ENCODE results near the gene NFATC1.

The NFATC1 gene

DNA sequence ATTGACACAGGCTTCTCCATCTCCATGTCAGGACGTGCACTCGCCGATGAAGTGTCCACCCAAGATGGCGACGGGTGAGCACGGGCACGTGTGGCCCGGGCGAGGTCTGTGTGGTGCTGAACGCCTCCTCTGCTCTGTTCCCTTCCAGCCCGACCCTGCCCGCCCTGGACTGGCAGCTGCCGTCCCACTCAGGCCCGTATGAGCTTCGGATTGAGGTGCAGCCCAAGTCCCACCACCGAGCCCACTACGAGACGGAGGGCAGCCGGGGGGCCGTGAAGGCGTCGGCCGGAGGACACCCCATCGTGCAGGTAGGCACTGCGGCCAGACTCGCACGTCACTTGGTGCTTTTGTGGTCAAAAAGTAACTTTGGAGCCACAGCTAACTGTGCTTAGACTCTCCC, 37.7 kb downstream of the NFATC1 start:
- ATAC-seq = no peak
- TF ChIP-seq TOX (CRISPR knock-in tag; IDR thresholded peaks at IDR 0.05; ENCODE audit: borderline replicate concordance) = no peak
- TF ChIP-seq, protein P1, sequence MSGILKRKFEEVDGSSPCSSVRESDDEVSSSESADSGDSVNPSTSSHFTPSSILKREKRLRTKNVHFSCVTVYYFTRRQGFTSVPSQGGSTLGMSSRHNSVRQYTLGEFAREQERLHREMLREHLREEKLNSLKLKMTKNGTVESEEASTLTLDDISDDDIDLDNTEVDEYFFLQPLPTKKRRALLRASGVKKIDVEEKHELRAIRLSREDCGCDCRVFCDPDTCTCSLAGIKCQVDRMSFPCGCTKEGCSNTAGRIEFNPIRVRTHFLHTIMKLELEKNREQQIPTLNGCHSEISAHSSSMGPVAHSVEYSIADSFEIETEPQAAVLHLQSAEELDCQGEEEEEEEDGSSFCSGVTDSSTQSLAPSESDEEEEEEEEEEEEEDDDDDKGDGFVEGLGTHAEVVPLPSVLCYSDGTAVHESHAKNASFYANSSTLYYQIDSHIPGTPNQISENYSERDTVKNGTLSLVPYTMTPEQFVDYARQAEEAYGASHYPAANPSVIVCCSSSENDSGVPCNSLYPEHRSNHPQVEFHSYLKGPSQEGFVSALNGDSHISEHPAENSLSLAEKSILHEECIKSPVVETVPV (CRISPR knock-in tag; IDR thresholded peaks at IDR 0.05) = no peak

DNA sequence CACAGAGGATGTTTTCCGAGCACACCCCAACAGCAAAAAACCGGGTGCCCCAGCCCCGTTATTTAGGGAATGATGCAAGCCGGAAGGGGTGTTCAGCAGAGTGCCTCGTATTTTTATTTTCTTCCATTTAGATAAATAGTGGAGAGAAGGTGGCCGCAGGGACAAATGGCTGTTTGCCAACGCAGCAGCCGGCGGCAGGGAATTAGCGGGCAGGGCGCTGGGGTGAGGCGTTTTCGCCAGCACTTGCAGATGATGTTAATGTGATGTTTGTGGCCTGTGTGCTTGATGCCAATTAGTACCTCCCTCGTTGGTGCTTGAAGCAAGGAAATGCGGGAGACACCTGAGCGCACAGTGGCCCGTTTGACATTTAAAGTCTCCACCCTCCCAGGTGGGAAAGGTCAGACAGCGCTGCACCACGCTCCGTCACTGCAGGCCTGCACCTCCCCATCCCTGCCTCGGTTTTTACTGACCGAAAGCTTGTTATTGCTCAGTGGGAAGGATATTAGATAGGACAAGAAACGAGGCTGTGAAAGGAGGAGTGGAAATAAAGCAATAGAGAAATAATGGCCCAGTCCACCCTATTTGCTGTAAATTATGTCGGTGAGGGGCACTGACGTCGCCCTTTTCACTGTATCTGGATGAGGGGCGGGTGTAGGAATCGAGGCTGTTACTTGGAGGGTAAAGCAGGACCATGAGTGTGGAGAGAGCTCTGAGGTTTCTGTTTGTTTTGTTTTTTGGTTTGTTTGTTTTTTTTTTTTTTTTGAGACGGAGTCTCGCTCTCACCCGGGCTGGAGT, 39.1 kb downstream of the NFATC1 start:
- no peak for ATAC-seq
- TF ChIP-seq ISL1 (CRISPR knock-in tag; IDR thresholded peaks at IDR 0.05) = no peak
- TF ChIP-seq ZNF8 (CRISPR knock-in tag; IDR thresholded peaks at IDR 0.05) = no peak
- TF ChIP-seq ESRRG (CRISPR knock-in tag; IDR thresholded peaks at IDR 0.05) = no peak
- no peak for TF ChIP-seq ZC3H10 (CRISPR knock-in tag; IDR thresholded peaks at IDR 0.05)
- TF ChIP-seq BACH2 (CRISPR knock-in tag; IDR thresholded peaks at IDR 0.05; ENCODE audit: borderline replicate concordance) = no peak

DNA sequence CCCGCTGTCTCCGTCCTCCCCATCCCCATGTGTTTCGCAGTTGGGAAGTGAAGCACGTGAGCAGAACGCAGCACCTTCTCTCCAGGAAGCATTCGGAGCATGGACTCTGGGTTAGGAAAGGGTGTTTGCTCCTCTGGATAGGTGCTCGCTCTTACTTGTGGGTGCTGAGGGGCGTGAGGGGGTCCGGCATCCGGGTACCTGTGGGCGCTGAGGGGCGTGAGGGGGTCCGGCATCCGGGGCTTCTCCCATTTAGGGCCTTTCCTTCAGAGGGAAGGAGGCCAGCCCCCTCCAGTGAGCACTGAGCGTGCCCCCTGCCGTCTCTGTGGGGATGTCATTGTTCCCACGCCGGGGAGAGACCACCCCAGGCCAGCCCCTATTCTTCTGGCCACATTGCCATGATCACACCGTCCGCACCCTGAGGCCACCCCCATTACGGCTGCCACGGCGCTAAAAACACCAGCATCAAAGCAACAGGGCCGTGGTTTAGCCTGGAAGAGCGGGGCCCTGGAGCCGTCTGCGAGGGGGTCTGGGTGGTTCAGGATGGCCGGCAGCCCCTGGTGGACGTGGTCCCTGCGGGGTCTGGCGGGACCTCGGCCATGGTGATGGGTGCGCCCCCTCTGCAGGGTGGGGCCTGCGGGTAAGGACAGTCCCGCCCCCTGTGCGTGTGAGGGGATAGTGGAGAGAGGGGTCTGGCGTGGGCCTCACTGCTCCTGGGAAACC, 41.0 kb downstream of the NFATC1 start:
- ATAC-seq = no peak
- no peak for TF ChIP-seq ZNF70 (CRISPR knock-in tag; IDR thresholded peaks at IDR 0.05)
- no peak for TF ChIP-seq GLIS3 (CRISPR knock-in tag; IDR thresholded peaks at IDR 0.05)
- TF ChIP-seq TOX (CRISPR knock-in tag; IDR thresholded peaks at IDR 0.05; ENCODE audit: borderline replicate concordance) = no peak
- TF ChIP-seq, protein P2, sequence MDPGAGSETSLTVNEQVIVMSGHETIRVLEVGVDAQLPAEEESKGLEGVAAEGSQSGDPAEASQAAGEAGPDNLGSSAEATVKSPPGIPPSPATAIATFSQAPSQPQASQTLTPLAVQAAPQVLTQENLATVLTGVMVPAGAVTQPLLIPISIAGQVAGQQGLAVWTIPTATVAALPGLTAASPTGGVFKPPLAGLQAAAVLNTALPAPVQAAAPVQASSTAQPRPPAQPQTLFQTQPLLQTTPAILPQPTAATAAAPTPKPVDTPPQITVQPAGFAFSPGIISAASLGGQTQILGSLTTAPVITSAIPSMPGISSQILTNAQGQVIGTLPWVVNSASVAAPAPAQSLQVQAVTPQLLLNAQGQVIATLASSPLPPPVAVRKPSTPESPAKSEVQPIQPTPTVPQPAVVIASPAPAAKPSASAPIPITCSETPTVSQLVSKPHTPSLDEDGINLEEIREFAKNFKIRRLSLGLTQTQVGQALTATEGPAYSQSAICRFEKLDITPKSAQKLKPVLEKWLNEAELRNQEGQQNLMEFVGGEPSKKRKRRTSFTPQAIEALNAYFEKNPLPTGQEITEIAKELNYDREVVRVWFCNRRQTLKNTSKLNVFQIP (CRISPR knock-in tag; IDR thresholded peaks at IDR 0.05; ENCODE audit: borderline replicate concordance, low read depth) = no peak
- TF ChIP-seq ZNF565 (CRISPR knock-in tag; conservative IDR thresholded peaks at IDR 0.05; ENCODE audit: low read depth) = no peak
- no peak for TF ChIP-seq RARB (CRISPR knock-in tag; IDR thresholded peaks at IDR 0.05)
- TF ChIP-seq ZFP30 (CRISPR knock-in tag; IDR thresholded peaks at IDR 0.05) = no peak
- TF ChIP-seq ZC3H10 (CRISPR knock-in tag; IDR thresholded peaks at IDR 0.05) = no peak
- TF ChIP-seq BACH2 (CRISPR knock-in tag; IDR thresholded peaks at IDR 0.05; ENCODE audit: borderline replicate concordance) = no peak
- no peak for TF ChIP-seq TCF4 (CRISPR knock-in tag; IDR thresholded peaks at IDR 0.05; ENCODE audit: borderline replicate concordance)
- TF ChIP-seq, protein P3, sequence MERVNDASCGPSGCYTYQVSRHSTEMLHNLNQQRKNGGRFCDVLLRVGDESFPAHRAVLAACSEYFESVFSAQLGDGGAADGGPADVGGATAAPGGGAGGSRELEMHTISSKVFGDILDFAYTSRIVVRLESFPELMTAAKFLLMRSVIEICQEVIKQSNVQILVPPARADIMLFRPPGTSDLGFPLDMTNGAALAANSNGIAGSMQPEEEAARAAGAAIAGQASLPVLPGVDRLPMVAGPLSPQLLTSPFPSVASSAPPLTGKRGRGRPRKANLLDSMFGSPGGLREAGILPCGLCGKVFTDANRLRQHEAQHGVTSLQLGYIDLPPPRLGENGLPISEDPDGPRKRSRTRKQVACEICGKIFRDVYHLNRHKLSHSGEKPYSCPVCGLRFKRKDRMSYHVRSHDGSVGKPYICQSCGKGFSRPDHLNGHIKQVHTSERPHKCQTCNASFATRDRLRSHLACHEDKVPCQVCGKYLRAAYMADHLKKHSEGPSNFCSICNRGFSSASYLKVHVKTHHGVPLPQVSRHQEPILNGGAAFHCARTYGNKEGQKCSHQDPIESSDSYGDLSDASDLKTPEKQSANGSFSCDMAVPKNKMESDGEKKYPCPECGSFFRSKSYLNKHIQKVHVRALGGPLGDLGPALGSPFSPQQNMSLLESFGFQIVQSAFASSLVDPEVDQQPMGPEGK (CRISPR knock-in tag; IDR thresholded peaks at IDR 0.05; ENCODE audit: borderline replicate concordance) = no peak
- no peak for TF ChIP-seq PPARA (CRISPR knock-in tag; IDR thresholded peaks at IDR 0.05; ENCODE audit: borderline replicate concordance)
- TF ChIP-seq, protein P1 (CRISPR knock-in tag; IDR thresholded peaks at IDR 0.05) = no peak
- TF ChIP-seq, protein P4, sequence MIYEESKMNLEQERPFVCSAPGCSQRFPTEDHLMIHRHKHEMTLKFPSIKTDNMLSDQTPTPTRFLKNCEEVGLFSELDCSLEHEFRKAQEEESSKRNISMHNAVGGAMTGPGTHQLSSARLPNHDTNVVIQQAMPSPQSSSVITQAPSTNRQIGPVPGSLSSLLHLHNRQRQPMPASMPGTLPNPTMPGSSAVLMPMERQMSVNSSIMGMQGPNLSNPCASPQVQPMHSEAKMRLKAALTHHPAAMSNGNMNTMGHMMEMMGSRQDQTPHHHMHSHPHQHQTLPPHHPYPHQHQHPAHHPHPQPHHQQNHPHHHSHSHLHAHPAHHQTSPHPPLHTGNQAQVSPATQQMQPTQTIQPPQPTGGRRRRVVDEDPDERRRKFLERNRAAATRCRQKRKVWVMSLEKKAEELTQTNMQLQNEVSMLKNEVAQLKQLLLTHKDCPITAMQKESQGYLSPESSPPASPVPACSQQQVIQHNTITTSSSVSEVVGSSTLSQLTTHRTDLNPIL (CRISPR knock-in tag; IDR thresholded peaks at IDR 0.05; ENCODE audit: low read depth) = no peak
- TF ChIP-seq CSDC2 (CRISPR knock-in tag; IDR thresholded peaks at IDR 0.05) = no peak
- TF ChIP-seq ESRRG (CRISPR knock-in tag; IDR thresholded peaks at IDR 0.05) = no peak
- no peak for TF ChIP-seq ISL1 (CRISPR knock-in tag; IDR thresholded peaks at IDR 0.05)
- no peak for TF ChIP-seq SNAI2 (CRISPR knock-in tag; IDR thresholded peaks at IDR 0.05)
